Raji (cell line): ENCODE data around the gene UTS2B.

Source experiments
- POLR2A ChIP-seq: IDR thresholded peaks from 2 replicates; pipeline ENCODE4 v1.6.1; 2011; ENCODE audit warnings: low read depth, low read length, control low read depth; ENCODE audit not compliant: insufficient read depth

Gene UTS2B

DNA sequence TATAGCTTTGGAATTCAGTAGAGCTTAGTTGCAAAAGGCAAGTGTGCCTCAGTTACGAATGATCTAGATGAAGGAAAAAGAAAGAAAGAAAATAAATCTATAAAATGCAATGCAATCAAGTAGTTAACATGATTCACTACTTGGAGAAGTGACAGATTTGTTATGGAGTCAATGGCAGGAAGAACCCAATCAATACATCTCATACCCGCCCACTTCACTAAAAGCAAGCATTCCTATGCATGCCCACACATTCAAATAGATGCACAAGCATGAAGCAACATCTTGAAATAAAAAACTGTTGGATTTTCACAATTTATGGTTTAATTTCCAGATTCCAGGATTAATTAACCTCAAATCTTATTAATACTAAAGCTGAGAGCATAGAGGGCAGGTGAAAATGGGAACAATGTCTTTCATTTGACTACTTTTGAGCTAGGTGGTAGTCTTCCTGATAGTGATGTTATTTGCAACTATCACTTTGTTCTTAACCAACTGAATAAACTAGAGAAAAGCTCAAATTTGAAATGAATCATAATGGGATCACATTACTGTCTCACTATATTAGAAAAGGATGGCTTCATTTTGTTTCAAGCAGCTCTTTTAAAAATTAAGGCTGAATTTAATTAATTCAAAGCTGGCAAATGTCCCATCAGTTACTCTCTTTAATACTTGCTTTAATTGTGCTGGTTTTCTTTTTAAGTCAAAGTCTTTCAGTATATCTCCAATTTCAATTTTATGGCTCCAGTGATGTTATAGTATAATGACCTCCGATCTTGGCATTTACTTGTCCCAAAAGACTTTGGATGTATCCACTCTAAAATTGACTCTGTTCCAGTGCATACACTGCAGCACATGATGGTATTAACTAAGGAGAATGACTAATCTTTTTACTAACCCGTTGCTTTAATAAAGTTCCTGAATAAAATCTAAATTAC, 47.8 kb downstream of the UTS2B start:
- no peak for TF ChIP-seq POLR2A

DNA sequence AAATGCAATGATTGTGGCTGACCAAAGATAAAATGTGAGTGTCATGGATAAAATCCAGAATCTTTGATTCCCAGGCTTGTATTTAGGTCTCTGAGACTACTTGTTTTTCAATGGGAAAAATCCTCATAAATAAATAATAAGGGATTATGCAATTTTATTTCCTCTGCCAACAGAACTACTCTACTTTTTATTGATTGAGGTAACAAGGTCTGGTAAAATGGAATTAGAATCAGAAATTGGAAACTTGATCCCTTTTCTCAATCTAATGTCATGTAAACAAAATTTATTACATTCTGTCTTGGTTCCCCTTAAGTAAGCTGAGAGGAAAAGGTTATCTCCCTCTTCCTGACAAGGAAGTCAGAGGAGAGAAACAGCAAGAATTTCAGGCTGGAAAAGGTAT, 49.4 kb downstream of the UTS2B start:
- TF ChIP-seq POLR2A, result no peak

GRCh38 chr3:191280111-191280510, 50.2 kb downstream of the UTS2B start:
- no peak for TF ChIP-seq POLR2A

- no peak for TF ChIP-seq POLR2A
These were observed 54.6 kb downstream of the UTS2B start for GRCh38 chr3:191275751-191276150.

- TF ChIP-seq POLR2A, result no peak
These were observed 60.8 kb downstream of the UTS2B start for GRCh38 chr3:191269289-191270085.

DNA sequence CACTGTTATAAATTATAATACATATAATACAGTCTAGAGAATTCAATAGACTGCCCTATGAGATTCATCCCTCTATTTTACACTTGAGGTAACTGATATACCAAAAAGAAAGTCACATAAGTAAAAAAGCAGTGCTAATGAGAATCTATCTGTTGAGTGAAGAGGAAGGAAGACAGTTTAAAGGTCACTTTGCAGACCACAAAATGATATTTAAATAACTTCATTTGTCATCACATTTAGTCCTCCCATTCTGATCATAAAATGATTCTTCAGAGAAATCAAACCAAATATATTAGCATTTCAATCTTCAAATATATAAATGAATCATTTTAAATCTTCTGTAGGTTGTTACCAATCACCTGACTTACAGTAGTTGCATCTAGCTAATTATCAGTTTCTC, 61.6 kb downstream of the UTS2B start:
- TF ChIP-seq POLR2A, result no peak

GRCh38 chr3:191263850-191264249, 66.5 kb downstream of the UTS2B start:
- no peak for TF ChIP-seq POLR2A

DNA sequence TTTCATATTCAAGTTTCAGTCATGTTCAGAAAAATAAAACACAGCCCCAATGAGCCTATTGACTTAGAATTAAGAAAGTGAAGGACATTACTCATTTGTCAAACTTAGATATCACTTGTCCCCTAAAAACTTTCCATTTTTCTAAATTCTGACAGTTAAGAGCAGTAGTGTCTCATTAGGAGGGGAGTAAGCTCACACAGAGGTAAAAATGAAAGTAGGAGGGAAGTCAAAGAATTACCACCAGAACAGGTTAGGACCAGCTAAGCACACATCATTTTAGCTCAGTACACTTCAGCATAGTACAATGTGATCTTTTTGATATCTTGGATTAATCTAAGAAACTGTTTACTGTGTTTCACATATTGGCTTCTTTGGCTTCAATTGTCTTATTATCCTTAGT, 67.0 kb downstream of the UTS2B start:
- no peak for TF ChIP-seq POLR2A

DNA sequence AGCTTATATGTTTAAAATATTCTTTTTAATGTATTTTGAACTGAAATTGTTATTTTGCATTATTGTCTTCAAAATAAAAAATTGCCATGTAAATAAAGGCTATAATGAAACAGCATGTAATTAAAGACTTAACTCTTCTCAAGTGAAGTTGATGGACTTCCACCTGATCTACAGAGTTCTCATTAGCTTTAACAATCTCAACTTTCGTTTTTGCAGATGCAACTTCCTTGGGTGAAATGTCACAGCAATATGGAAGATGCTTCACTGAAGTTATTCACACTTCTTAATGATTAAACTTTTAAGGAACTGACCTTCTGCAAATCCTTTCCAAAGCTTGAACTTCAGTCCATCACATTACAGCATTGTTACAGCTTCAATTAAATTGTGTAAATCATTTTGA, 67.7 kb downstream of the UTS2B start:
- TF ChIP-seq POLR2A, result no peak

DNA sequence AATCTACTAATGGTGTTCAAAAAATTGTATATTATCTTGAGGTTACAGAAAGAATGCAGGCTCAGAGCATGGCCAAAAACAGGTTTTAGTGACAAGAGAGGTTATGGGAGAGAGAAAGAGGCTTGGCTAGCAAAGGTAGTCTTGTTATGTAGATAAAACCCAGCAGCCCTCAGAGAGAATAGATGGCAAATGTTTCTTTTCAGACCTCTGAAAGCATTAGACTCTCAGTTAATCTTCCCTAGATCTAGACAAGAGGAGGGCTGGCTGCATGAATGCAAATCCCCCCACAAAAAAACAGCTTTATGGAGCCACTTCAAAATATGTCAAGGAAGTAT, 69.1 kb downstream of the UTS2B start:
- TF ChIP-seq POLR2A, result no peak

DNA sequence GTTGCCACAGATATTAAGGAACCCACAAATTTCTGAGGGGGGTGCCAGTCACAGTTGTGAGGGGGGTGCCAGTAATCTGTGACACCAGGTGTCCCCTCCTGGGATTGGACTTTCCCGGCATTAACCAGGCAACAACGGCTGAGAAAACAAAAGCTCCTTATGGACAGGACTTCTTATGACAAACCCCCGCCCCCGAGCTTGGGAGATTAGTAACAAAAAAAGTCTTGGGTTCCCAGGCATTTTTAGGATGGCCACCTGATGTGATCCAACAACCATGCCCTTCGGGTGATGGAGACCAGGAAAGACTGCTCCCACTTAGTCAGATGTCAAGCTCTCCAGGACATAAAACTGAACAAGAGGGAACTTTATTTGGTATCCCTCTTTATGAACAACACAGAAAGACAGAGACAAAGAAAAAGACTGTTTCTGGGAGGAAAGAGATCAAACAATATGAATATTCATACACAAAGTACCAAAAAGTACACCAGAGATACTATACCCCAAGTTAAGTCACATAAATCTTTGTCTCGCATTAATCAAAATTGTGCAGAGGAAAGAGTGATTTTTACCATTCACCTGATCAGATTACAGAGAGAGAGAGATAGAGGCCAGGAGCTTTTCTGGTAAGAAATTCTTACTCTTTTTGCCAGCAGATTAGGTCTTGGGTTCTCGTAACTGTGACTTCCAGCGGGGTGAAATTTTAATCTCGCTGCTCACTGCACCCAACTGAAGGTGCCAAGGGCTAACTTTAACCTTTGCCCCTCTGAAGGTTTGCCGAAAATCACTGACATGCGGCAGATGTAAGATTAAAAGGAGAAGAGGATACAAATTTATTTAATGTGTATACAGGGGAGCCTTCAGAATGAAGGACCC, 69.7 kb downstream of the UTS2B start:
- TF ChIP-seq POLR2A, result no peak

GRCh38 chr3:191259486-191259885, 70.8 kb downstream of the UTS2B start:
- TF ChIP-seq POLR2A, result no peak

DNA sequence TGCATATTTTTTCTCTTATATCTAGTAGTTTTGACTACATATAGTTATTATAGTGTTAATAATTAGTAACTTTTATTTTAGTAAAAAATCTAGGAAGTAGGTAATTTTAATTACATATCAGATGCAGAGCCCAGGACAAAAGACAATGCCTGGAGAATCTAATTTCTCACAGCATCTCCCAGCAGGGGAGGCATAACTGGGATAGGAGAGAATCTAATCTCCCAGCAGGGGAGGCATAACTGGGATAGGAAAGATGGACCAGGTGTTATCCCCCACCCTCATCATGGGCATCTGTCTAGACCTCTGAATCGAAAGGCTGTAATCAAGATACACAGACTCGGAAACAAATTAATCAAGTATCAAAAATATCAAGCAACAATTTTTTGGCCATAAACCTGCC, 73.0 kb downstream of the UTS2B start:
- no peak for TF ChIP-seq POLR2A

DNA sequence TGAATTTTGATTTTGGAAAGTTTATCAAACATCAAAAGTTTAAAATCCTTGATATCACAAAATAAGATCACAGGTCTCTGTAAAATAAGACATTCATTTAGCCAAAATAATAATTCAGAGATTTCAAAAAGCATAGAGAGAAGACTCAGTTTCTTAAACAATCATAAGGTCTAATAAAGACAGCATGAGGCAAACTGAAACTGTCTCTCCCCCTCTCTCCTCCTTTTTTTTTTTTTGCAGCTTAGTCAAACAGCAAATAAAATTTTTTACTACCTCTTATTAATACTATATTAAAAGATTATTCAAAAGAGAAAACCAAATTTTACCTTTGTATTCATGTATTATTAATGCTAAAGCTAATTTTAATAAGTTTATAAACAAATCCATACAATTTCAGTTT, 73.9 kb downstream of the UTS2B start:
- no peak for TF ChIP-seq POLR2A

- no peak for TF ChIP-seq POLR2A
These were observed 75.2 kb downstream of the UTS2B start for GRCh38 chr3:191255156-191255555.
